ENCODE results near the gene GOLT1A.
"Not testable (repeated sequence)": the region's sequence is repeated elsewhere in the genome, so short reads cannot be mapped to it uniquely, and the experiment has no call there.

Gene GOLT1A

GRCh38 chr1:204246876-204247275 lies 33.1 kb upstream of the GOLT1A start:
- no peak overlapping the region for H3K27ac ChIP-seq

GRCh38 chr1:204242920-204243319 lies 29.1 kb upstream of the GOLT1A start:
- TF ChIP-seq CTCF (IDR thresholded peaks at IDR 0.05) (no peak), ZFX (IDR thresholded peaks at IDR 0.05; ENCODE audit: borderline replicate concordance) (no peak)
- H3K27ac ChIP-seq = no peak overlapping the region

More at GRCh38 chr1:204246876-204247275, 33.1 kb upstream of the GOLT1A start:
- no peak for TF ChIP-seq ZFX (IDR thresholded peaks at IDR 0.05; ENCODE audit: borderline replicate concordance)
- no peak for TF ChIP-seq CTCF (IDR thresholded peaks at IDR 0.05)

- TF ChIP-seq ZFX (IDR thresholded peaks at IDR 0.05; ENCODE audit: borderline replicate concordance) = no peak
- TF ChIP-seq CTCF (IDR thresholded peaks at IDR 0.05) = no peak
- H3K27ac ChIP-seq = no peak overlapping the region
These were observed 28.1 kb upstream of the GOLT1A start for GRCh38 chr1:204241914-204242313.

- H3K27ac ChIP-seq = no peak overlapping the region
- TF ChIP-seq CTCF (IDR thresholded peaks at IDR 0.05) (no peak), ZFX (IDR thresholded peaks at IDR 0.05; ENCODE audit: borderline replicate concordance) (no peak)
These were observed 27.3 kb upstream of the GOLT1A start for GRCh38 chr1:204241050-204241449.

- TF ChIP-seq ZFX (IDR thresholded peaks at IDR 0.05; ENCODE audit: borderline replicate concordance) = no peak
- TF ChIP-seq CTCF (IDR thresholded peaks at IDR 0.05) = no peak
- no peak overlapping the region for H3K27ac ChIP-seq
These were observed 26.4 kb upstream of the GOLT1A start for GRCh38 chr1:204240233-204240632.

- not testable (repeated sequence) for H3K27ac ChIP-seq
These were observed 25.6 kb upstream of the GOLT1A start for GRCh38 chr1:204239401-204239800.

GRCh38 chr1:204238520-204238919 lies 24.7 kb upstream of the GOLT1A start:
- H3K27ac ChIP-seq = not testable (repeated sequence)

- H3K27ac ChIP-seq = not testable (repeated sequence)
These were observed 23.7 kb upstream of the GOLT1A start for GRCh38 chr1:204237515-204237914.

- no peak overlapping the region for H3K27ac ChIP-seq
- TF ChIP-seq ZFX (IDR thresholded peaks at IDR 0.05; ENCODE audit: borderline replicate concordance) (no peak), CTCF (IDR thresholded peaks at IDR 0.05) (no peak)
These were observed 18.7 kb upstream of the GOLT1A start for GRCh38 chr1:204232526-204232925.

All from 22Rv1 (cell line).